ENCODE data around the gene DUSP3. TPM values are rescaled to one million over a fixed set of nuclear protein-coding genes. Genes with fewer than 3 reads are reported as not detected.
A peak's percentile ranks its signal among the peaks of the same experiment; 100 is the strongest.

DUSP3 gene
- total and polyA plus RNA-seq, 10 of the 15 experiments (the other 5 are each of a cell fraction or from before 2014, with no cell fraction given) = 1.5 to 12.1 (median 3.8) TPM

DNA sequence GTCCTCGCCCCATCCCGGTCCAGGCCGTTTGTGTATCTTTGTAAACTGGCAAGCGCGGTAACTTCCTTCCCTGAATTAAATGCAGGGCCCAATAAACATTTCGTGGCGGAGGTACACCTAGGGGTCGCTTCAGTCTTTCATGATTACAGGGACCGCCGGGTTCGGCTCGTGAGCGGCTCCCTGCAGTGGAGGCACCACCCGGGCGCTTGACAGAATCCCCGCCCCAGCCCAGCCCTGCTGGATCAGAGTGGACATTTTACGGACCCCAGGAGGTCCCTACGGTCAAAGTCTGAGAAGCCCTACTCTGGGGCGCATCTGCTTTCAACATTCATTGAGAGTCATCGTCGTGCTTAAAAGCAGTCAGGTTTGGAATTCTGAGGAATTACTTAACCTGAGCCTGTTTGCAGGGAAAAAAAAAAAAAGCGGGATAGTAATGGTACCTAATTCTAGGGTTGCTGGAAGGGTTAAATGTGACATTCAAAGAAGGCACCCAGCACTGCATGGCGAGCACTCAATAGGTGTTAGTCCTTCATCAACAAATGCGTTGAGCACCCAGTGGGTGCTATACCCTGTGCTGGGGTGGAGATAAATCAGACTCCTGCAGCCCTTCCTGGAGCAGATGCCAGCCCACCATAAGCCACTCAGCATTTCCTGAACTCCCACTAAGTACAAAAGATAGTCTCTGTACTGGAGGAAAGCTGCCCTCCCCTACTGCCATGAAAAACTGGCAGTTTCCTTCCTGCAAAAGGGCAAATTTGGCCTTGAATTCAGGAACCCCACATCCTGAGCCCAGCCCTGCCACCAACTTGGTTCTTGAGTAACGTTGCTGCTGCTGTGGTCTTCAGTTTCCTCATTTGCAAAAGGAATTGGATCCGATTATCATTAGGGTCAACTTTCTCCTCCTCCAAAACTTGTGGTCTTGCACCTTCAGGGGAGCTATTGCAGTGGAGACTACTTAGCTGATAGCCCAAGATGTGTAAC is 658 bp upstream of the DUSP3 start:
- FAIRE-seq (no peak), DNase-seq (ENCODE audit: low read depth, low spot score) (no peak), ATAC-seq (peak; percentile 9; the same call in 2 of the 3 replicates)
- Histone ChIP-seq H3K9me3 (replicated peaks; ENCODE audit: control insufficient read depth, insufficient read depth, low read length) (no peaks in the 10 kb centered on the region), H4K20me1 (ENCODE audit: control insufficient read depth, insufficient read depth) (no peaks in the 10 kb centered on the region), H3K9ac (ENCODE audit: control insufficient read depth, insufficient read depth, low read length) (peak overlapping the region; percentile 73; the same call in 1 of the 2 replicates), H3K27ac (ENCODE audit: control insufficient read depth, insufficient read depth) (no peak overlapping the region), H3K4me2 (ENCODE audit: control insufficient read depth, insufficient read depth) (peak overlapping the region; percentile 91), H3K4me3 (peak overlapping the region; percentile 89; the same call in 1 of the 2 replicates), H2AFZ (ENCODE audit: control insufficient read depth, low read depth, low read length) (peak overlapping the region; percentile 75), H3K4me1 (ENCODE audit: control insufficient read depth, insufficient read depth, low read length) (no peaks in the 10 kb centered on the region), H3K27me3 (replicated peaks in 1 of 2; ENCODE audit: control insufficient read depth in 2 of 2, insufficient read depth in 2 of 2, low read length in 1 of 2) (peaks cover 5 to 12% of the 10 kb centered on the region in 2 experiments; a peak in 2 of 4 replicates), H3K79me2 (ENCODE audit: control insufficient read depth, insufficient read depth, low read length) (no peaks in the 10 kb centered on the region; the same call in 1 of the 2 replicates), H3K36me3 (ENCODE audit: control insufficient read depth in 2 of 2, insufficient read depth in 2 of 2, low read length in 1 of 2) (no peaks in the 10 kb centered on the region)
- RAD21 ChIA-PET (ENCODE audit: unreplicated experiment) = interaction anchor here (0.6 kb wide), 1 partner anchor 206 kb away, joined by 3 read pairs; no protein-coding TSS in a partner anchor
- 7% methylated on average over 26 of the region's 26 CpGs for WGBS (ENCODE audit: insufficient coverage, insufficient replicate concordance, low lambda C conversion rate, missing lambda C conversion rate)
- POLR2A ChIA-PET = no interaction called here
- intact Hi-C loops (cut with micrococcal nuclease; ENCODE audit: unreplicated experiment) (loop anchor here (5.0 kb wide), 1 partner anchor 262 kb away; no protein-coding TSS in a partner anchor), in situ Hi-C loops (cut with MboI) (no loop called here)
- BruUV-seq (replicated peaks) = no TSS peak
- TF ChIP-seq HDGF (IDR thresholded peaks at IDR 0.05) (no peak), IKZF1 (conservative IDR thresholded peaks at IDR 0.05) (0 out of 2 replicates have a peak, but pooled peaks have one; percentile 3), BMI1 (IDR thresholded peaks at IDR 0.05; ENCODE audit: borderline replicate concordance) (no peak), NFXL1 (IDR thresholded peaks at IDR 0.05; ENCODE audit: borderline replicate concordance) (no peak), EZH2 (IDR thresholded peaks at IDR 0.05; ENCODE audit: borderline replicate concordance, control insufficient read depth, low read depth, low read length) (peak; percentile 49; the same call in 1 of the 2 replicates)
- TF ChIP-seq, protein P1, sequence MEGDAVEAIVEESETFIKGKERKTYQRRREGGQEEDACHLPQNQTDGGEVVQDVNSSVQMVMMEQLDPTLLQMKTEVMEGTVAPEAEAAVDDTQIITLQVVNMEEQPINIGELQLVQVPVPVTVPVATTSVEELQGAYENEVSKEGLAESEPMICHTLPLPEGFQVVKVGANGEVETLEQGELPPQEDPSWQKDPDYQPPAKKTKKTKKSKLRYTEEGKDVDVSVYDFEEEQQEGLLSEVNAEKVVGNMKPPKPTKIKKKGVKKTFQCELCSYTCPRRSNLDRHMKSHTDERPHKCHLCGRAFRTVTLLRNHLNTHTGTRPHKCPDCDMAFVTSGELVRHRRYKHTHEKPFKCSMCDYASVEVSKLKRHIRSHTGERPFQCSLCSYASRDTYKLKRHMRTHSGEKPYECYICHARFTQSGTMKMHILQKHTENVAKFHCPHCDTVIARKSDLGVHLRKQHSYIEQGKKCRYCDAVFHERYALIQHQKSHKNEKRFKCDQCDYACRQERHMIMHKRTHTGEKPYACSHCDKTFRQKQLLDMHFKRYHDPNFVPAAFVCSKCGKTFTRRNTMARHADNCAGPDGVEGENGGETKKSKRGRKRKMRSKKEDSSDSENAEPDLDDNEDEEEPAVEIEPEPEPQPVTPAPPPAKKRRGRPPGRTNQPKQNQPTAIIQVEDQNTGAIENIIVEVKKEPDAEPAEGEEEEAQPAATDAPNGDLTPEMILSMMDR (IDR thresholded peaks at IDR 0.05 in 2 of 3, conservative IDR thresholded peaks at IDR 0.05 in 1 of 3; ENCODE audit: control insufficient read depth in 2 of 3, extremely low read depth in 1 of 3, insufficient read depth in 1 of 3, low read depth in 3 of 3, low read length in 3 of 3) = peak in 1 of 3 experiments; percentile 3; a peak in 1 of 6 replicates
- SMC1A ChIA-PET (ENCODE audit: uncharacterized antibody, unreplicated experiment) = interaction anchor here (1.2 to 1.4 kb wide), 2 partner anchors 13 to 67 kb away, joined by 3 to 4 read pairs; partner anchors contain the start of gene CD300LG
- CTCF ChIA-PET = interaction anchor here (0.5 to 1.6 kb wide), 5 partner anchors 12 to 202 kb away, joined by 3 to 4 read pairs (median 3); no protein-coding TSS in a partner anchor
